C4-2B (cell line): ENCODE measurements around the gene CCT3.

Experiments used
- ZFX ChIP-seq: fragments of 450-650 bp; IDR thresholded peaks from 2 replicates; pipeline ENCODE4 v1.6.1; 2017
- TF ChIP-seq, protein P1 (sequence below): fragments of 450-650 bp; conservative IDR thresholded peaks from 2 replicates; pipeline ENCODE4 v1.5.1; 2017; ENCODE audit warnings: mild to moderate bottlenecking

DNA sequence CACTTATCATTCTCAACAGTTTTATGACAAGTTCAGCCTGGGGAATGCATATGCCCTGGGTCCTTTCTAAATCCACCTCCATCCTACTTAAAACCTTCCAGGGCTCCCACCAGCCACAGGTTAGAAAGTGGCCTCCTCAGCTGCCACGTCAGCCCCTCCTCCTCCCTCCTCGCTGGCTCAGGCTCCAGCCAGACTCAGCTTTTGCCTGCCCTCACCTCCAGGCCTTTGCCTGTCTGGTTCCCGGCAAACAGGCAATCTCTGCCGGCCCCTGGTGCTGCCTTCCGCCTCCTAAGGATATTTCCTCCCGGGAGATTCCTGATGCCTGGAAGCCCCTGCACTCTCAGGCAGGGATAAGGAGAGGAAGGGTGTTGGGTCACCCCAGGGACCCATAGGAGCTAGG, 40.5 kb upstream of the CCT3 start:
- TF ChIP-seq, protein P1, sequence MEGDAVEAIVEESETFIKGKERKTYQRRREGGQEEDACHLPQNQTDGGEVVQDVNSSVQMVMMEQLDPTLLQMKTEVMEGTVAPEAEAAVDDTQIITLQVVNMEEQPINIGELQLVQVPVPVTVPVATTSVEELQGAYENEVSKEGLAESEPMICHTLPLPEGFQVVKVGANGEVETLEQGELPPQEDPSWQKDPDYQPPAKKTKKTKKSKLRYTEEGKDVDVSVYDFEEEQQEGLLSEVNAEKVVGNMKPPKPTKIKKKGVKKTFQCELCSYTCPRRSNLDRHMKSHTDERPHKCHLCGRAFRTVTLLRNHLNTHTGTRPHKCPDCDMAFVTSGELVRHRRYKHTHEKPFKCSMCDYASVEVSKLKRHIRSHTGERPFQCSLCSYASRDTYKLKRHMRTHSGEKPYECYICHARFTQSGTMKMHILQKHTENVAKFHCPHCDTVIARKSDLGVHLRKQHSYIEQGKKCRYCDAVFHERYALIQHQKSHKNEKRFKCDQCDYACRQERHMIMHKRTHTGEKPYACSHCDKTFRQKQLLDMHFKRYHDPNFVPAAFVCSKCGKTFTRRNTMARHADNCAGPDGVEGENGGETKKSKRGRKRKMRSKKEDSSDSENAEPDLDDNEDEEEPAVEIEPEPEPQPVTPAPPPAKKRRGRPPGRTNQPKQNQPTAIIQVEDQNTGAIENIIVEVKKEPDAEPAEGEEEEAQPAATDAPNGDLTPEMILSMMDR = no peak
- no peak for TF ChIP-seq ZFX
